GM23338 (cell line): ENCODE results near the gene ANKRD13B.

Experiments used
- CREB1 ChIP-seq: fragments of 250-450 bp; sonication (Bioruptor Pico); IDR thresholded peaks from 2 replicates; pipeline ENCODE4 v1.5.0; 2020; ENCODE audit warnings: low read depth, mild to moderate bottlenecking, moderate library complexity
- EZH2 ChIP-seq: fragments of 200-600 bp; sonication (generic); IDR thresholded peaks from one replicate; pipeline ENCODE4 v1.8.0; 2017; ENCODE audit warnings: antibody characterized with exemption, mild to moderate bottlenecking, low read depth; ENCODE audit not compliant: unreplicated experiment
- EZH2phosphoT487 ChIP-seq: fragments of 200-600 bp; sonication (generic); IDR thresholded peaks from one replicate; pipeline ENCODE4 v1.8.1; 2018; ENCODE audit warnings: antibody characterized with exemption; ENCODE audit not compliant: unreplicated experiment
- JUNB ChIP-seq: IDR thresholded peaks from one replicate; pipeline ENCODE4 v1.6.1; 2016; ENCODE audit warnings: antibody characterized with exemption; ENCODE audit not compliant: unreplicated experiment
- POLR2AphosphoS5 ChIP-seq: IDR thresholded peaks from 2 replicates; pipeline ENCODE4 v1.6.1; 2016; ENCODE audit warnings: antibody characterized with exemption, low read depth
- STAT1 ChIP-seq: IDR thresholded peaks from one replicate; pipeline ENCODE4 v1.6.1; 2016; ENCODE audit warnings: antibody characterized with exemption; ENCODE audit not compliant: unreplicated experiment
- TF ChIP-seq, protein P1 (sequence below), 2 experiments: fragments of 200-600 bp in 1 of 2; sonication (generic) in 1 of 2; conservative IDR thresholded peaks; 2 replicates each; pipeline versions ENCODE4 v1.5.1 to v1.6.1; 2016 to 2017; ENCODE audit warnings: antibody characterized with exemption in 2 of 2, low read depth in 2 of 2, mild to moderate bottlenecking in 2 of 2, moderate library complexity in 1 of 2
- TF ChIP-seq, protein P2 (sequence below): IDR thresholded peaks from 2 replicates; pipeline ENCODE4 v1.6.1; 2016; ENCODE audit warnings: antibody characterized with exemption
- TF ChIP-seq, protein P3 (sequence below): IDR thresholded peaks from one replicate; pipeline ENCODE4 v1.6.1; 2018; ENCODE audit warnings: antibody characterized with exemption; ENCODE audit not compliant: unreplicated experiment

DNA sequence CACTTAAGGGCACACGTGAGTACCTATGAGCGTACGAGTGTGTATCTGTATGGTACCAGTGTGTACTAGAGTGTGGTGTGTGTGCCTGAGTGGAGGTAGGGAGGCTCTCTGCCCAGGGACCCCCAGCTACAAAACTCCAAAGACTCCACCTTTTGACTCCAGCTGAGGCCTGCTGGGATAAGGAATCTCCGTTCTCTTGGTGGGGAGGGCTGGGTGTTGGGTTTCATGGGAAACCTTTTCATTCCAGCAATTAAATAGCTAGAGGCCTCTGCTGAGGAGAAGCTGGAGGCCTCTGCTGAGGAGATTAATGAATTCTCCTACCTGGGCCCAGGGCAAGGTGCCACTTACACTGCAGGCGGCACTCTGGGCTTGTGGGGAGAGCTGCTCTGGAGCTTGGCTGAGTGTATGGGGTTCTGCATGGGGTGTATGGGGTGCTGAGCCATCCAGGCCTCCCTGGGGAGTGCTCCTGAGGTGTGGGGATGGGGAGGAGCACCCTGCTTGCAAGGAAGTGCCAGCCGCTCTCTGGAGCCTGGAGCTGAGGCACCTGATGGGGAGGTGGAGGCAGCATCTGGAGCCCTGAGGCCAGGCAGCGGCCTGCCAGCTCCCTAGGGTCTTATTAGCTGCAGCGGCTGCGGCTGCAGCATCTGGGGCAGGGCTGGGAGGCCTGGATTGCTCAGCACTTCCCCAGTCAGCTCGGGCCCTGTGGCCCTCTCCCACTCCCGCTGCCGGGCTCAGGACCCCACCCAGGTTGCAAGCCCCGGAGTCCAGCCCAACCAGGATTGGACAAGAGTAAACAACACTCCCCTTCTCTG, 4.6 kb downstream of the ANKRD13B start:
- TF ChIP-seq POLR2AphosphoS5 (no peak), JUNB (no peak), EZH2 (no peak), EZH2phosphoT487 (no peak), CREB1 (CRISPR knock-in tag) (no peak), STAT1 (no peak)
- TF ChIP-seq, protein P1, sequence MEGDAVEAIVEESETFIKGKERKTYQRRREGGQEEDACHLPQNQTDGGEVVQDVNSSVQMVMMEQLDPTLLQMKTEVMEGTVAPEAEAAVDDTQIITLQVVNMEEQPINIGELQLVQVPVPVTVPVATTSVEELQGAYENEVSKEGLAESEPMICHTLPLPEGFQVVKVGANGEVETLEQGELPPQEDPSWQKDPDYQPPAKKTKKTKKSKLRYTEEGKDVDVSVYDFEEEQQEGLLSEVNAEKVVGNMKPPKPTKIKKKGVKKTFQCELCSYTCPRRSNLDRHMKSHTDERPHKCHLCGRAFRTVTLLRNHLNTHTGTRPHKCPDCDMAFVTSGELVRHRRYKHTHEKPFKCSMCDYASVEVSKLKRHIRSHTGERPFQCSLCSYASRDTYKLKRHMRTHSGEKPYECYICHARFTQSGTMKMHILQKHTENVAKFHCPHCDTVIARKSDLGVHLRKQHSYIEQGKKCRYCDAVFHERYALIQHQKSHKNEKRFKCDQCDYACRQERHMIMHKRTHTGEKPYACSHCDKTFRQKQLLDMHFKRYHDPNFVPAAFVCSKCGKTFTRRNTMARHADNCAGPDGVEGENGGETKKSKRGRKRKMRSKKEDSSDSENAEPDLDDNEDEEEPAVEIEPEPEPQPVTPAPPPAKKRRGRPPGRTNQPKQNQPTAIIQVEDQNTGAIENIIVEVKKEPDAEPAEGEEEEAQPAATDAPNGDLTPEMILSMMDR (conservative IDR thresholded peaks at IDR 0.05; ENCODE audit: low read depth in 2 of 2) = no peak
- TF ChIP-seq, protein P2, sequence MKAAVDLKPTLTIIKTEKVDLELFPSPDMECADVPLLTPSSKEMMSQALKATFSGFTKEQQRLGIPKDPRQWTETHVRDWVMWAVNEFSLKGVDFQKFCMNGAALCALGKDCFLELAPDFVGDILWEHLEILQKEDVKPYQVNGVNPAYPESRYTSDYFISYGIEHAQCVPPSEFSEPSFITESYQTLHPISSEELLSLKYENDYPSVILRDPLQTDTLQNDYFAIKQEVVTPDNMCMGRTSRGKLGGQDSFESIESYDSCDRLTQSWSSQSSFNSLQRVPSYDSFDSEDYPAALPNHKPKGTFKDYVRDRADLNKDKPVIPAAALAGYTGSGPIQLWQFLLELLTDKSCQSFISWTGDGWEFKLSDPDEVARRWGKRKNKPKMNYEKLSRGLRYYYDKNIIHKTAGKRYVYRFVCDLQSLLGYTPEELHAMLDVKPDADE = no peak
- TF ChIP-seq, protein P3, sequence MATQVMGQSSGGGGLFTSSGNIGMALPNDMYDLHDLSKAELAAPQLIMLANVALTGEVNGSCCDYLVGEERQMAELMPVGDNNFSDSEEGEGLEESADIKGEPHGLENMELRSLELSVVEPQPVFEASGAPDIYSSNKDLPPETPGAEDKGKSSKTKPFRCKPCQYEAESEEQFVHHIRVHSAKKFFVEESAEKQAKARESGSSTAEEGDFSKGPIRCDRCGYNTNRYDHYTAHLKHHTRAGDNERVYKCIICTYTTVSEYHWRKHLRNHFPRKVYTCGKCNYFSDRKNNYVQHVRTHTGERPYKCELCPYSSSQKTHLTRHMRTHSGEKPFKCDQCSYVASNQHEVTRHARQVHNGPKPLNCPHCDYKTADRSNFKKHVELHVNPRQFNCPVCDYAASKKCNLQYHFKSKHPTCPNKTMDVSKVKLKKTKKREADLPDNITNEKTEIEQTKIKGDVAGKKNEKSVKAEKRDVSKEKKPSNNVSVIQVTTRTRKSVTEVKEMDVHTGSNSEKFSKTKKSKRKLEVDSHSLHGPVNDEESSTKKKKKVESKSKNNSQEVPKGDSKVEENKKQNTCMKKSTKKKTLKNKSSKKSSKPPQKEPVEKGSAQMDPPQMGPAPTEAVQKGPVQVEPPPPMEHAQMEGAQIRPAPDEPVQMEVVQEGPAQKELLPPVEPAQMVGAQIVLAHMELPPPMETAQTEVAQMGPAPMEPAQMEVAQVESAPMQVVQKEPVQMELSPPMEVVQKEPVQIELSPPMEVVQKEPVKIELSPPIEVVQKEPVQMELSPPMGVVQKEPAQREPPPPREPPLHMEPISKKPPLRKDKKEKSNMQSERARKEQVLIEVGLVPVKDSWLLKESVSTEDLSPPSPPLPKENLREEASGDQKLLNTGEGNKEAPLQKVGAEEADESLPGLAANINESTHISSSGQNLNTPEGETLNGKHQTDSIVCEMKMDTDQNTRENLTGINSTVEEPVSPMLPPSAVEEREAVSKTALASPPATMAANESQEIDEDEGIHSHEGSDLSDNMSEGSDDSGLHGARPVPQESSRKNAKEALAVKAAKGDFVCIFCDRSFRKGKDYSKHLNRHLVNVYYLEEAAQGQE = no peak
